ENCODE data around the gene TH.

GRCh38 chr11:2211113-2211971, 39.7 kb upstream of the TH start:
- TF ChIP-seq CTCF (IDR thresholded peaks at IDR 0.05) (no peak), POLR2AphosphoS5 (IDR thresholded peaks at IDR 0.05; ENCODE audit: low read depth, low read length) (no peak), SIN3A (IDR thresholded peaks at IDR 0.05; ENCODE audit: borderline replicate concordance, insufficient read depth, low read depth, low read length) (no peak)

All from Panc1 (cell line).